Measurements from ENCODE around the gene ERBB3. TPM values are rescaled to one million over a fixed set of nuclear protein-coding genes. Genes with fewer than 3 reads are reported as not detected.

Gene ERBB3
- total RNA-seq, 1 experiment from 2014 or later: 64.3 TPM

DNA sequence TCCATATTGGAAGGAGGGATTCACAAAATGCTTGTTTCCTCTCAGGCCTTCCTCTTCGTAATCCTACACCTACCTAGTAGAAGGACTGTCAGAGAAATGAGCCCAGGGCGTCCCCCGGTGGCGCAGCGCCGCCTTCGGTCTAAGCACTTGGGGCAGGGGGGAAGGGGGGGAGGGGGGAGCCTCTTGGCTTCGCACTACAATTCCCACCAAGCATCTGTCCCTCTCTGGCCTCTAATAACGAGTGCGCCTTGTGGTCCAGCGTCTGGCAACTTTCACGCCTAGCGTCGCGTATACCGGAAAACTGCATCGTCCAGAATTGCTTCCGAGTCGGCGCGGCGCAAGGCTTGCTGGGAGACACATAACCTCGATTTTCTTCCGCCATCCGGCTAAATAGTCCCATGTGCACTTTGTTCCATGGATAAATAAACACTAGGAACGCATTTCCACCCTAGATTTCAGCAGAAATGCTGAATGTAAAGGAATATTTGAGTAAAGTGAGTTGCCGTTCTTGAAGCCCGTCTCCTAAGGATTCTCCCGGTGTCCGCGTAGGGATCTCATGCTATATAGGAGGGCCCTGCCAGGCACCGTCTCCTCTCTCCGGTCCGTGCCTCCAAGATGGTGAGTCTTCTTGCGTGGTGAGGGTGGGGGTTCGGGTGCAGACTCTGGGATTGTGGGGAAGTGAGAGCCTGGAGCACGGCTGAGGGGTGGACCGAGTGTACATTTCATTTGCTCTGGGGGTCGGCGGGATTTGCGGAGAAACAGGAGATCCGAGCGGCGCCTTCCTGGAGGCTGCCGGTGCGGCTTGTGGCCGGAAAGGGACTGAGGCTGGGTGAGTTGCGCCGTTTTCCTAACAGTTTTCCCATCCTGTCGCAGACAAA lies 38.2 kb upstream of the ERBB3 start, which contains the start of gene RPS26 (continued):
- TF ChIP-seq, protein P1, sequence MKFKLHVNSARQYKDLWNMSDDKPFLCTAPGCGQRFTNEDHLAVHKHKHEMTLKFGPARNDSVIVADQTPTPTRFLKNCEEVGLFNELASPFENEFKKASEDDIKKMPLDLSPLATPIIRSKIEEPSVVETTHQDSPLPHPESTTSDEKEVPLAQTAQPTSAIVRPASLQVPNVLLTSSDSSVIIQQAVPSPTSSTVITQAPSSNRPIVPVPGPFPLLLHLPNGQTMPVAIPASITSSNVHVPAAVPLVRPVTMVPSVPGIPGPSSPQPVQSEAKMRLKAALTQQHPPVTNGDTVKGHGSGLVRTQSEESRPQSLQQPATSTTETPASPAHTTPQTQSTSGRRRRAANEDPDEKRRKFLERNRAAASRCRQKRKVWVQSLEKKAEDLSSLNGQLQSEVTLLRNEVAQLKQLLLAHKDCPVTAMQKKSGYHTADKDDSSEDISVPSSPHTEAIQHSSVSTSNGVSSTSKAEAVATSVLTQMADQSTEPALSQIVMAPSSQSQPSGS (CRISPR knock-in tag; IDR thresholded peaks at IDR 0.05; ENCODE audit: borderline replicate concordance, low read depth): no peak
- TF ChIP-seq, protein P2, sequence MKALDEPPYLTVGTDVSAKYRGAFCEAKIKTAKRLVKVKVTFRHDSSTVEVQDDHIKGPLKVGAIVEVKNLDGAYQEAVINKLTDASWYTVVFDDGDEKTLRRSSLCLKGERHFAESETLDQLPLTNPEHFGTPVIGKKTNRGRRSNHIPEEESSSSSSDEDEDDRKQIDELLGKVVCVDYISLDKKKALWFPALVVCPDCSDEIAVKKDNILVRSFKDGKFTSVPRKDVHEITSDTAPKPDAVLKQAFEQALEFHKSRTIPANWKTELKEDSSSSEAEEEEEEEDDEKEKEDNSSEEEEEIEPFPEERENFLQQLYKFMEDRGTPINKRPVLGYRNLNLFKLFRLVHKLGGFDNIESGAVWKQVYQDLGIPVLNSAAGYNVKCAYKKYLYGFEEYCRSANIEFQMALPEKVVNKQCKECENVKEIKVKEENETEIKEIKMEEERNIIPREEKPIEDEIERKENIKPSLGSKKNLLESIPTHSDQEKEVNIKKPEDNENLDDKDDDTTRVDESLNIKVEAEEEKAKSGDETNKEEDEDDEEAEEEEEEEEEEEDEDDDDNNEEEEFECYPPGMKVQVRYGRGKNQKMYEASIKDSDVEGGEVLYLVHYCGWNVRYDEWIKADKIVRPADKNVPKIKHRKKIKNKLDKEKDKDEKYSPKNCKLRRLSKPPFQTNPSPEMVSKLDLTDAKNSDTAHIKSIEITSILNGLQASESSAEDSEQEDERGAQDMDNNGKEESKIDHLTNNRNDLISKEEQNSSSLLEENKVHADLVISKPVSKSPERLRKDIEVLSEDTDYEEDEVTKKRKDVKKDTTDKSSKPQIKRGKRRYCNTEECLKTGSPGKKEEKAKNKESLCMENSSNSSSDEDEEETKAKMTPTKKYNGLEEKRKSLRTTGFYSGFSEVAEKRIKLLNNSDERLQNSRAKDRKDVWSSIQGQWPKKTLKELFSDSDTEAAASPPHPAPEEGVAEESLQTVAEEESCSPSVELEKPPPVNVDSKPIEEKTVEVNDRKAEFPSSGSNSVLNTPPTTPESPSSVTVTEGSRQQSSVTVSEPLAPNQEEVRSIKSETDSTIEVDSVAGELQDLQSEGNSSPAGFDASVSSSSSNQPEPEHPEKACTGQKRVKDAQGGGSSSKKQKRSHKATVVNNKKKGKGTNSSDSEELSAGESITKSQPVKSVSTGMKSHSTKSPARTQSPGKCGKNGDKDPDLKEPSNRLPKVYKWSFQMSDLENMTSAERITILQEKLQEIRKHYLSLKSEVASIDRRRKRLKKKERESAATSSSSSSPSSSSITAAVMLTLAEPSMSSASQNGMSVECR (CRISPR knock-in tag; IDR thresholded peaks at IDR 0.05; ENCODE audit: borderline replicate concordance): peak; percentile 74; the same call in 1 of the 2 replicates
- TF ChIP-seq, protein P3, sequence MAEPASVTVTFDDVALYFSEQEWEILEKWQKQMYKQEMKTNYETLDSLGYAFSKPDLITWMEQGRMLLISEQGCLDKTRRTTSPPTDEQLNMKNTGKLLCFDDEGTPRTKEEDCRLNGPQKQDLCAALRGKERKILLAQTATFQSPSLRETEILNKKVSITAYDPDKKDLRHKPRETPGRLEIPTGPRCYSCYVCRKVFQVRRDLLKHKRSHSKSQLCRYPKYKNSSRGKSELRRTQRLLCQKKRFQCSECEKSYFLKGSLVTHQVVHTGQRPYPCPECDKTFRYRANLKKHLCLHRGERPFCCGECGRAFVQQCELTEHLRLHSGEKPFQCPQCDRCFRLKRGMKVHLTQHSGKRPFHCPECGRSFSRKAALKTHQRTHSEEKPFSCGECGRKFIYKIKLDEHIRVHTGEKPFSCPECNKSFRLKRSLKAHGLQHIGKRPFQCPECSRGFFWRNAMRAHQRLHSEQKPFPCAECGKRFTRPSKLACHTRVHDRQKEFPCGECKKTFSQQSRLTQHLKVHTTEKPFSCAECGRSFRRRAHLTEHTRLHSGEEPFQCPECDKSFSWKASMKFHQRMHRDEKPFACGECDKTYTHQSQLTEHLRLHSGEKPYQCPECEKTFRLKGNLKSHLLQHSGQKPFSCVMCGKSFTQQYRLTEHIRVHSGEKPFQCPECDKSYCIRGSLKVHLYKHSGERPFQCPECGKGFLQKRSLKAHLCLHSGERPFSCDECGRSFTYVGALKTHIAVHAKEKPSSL (CRISPR knock-in tag; conservative IDR thresholded peaks at IDR 0.05): no peak
- TF ChIP-seq, protein P4, sequence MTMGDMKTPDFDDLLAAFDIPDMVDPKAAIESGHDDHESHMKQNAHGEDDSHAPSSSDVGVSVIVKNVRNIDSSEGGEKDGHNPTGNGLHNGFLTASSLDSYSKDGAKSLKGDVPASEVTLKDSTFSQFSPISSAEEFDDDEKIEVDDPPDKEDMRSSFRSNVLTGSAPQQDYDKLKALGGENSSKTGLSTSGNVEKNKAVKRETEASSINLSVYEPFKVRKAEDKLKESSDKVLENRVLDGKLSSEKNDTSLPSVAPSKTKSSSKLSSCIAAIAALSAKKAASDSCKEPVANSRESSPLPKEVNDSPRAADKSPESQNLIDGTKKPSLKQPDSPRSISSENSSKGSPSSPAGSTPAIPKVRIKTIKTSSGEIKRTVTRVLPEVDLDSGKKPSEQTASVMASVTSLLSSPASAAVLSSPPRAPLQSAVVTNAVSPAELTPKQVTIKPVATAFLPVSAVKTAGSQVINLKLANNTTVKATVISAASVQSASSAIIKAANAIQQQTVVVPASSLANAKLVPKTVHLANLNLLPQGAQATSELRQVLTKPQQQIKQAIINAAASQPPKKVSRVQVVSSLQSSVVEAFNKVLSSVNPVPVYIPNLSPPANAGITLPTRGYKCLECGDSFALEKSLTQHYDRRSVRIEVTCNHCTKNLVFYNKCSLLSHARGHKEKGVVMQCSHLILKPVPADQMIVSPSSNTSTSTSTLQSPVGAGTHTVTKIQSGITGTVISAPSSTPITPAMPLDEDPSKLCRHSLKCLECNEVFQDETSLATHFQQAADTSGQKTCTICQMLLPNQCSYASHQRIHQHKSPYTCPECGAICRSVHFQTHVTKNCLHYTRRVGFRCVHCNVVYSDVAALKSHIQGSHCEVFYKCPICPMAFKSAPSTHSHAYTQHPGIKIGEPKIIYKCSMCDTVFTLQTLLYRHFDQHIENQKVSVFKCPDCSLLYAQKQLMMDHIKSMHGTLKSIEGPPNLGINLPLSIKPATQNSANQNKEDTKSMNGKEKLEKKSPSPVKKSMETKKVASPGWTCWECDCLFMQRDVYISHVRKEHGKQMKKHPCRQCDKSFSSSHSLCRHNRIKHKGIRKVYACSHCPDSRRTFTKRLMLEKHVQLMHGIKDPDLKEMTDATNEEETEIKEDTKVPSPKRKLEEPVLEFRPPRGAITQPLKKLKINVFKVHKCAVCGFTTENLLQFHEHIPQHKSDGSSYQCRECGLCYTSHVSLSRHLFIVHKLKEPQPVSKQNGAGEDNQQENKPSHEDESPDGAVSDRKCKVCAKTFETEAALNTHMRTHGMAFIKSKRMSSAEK (CRISPR knock-in tag; IDR thresholded peaks at IDR 0.05; ENCODE audit: borderline replicate concordance): peak; percentile 32; the same call in 1 of the 2 replicates
- TF ChIP-seq, protein P5, sequence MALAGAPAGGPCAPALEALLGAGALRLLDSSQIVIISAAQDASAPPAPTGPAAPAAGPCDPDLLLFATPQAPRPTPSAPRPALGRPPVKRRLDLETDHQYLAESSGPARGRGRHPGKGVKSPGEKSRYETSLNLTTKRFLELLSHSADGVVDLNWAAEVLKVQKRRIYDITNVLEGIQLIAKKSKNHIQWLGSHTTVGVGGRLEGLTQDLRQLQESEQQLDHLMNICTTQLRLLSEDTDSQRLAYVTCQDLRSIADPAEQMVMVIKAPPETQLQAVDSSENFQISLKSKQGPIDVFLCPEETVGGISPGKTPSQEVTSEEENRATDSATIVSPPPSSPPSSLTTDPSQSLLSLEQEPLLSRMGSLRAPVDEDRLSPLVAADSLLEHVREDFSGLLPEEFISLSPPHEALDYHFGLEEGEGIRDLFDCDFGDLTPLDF (CRISPR knock-in tag; IDR thresholded peaks at IDR 0.05): no peak
- TF ChIP-seq CBFB (CRISPR knock-in tag; IDR thresholded peaks at IDR 0.05; ENCODE audit: low read depth) (peak; percentile 44; the same call in 1 of the 2 replicates), ZNF263 (CRISPR knock-in tag; IDR thresholded peaks at IDR 0.05; ENCODE audit: low read depth) (no peak), ZNF219 (CRISPR knock-in tag; IDR thresholded peaks at IDR 0.05; ENCODE audit: borderline replicate concordance) (no peak), TEAD4 (CRISPR knock-in tag; IDR thresholded peaks at IDR 0.05) (peak; percentile 82; the same call in 1 of the 2 replicates), ZNF121 (CRISPR knock-in tag; IDR thresholded peaks at IDR 0.05) (no peak), ZNF671 (CRISPR knock-in tag; IDR thresholded peaks at IDR 0.05) (no peak), ZNF317 (CRISPR knock-in tag; IDR thresholded peaks at IDR 0.05; ENCODE audit: borderline replicate concordance, low read depth) (no peak)
- TF ChIP-seq, protein P6, sequence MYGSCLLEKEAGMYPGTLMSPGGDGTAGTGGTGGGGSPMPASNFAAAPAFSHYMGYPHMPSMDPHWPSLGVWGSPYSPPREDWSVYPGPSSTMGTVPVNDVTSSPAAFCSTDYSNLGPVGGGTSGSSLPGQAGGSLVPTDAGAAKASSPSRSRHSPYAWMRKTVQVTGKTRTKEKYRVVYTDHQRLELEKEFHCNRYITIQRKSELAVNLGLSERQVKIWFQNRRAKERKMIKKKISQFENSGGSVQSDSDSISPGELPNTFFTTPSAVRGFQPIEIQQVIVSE (CRISPR knock-in tag; IDR thresholded peaks at IDR 0.05; ENCODE audit: borderline replicate concordance): 0 out of 2 replicates have a peak, but pooled peaks have one; percentile 23
- TF ChIP-seq, protein P7, sequence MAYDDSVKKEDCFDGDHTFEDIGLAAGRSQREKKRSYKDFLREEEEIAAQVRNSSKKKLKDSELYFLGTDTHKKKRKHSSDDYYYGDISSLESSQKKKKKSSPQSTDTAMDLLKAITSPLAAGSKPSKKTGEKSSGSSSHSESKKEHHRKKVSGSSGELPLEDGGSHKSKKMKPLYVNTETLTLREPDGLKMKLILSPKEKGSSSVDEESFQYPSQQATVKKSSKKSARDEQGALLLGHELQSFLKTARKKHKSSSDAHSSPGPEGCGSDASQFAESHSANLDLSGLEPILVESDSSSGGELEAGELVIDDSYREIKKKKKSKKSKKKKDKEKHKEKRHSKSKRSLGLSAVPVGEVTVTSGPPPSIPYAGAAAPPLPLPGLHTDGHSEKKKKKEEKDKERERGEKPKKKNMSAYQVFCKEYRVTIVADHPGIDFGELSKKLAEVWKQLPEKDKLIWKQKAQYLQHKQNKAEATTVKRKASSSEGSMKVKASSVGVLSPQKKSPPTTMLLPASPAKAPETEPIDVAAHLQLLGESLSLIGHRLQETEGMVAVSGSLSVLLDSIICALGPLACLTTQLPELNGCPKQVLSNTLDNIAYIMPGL (CRISPR knock-in tag; IDR thresholded peaks at IDR 0.05): peak; percentile 80
- TF ChIP-seq, protein P8, sequence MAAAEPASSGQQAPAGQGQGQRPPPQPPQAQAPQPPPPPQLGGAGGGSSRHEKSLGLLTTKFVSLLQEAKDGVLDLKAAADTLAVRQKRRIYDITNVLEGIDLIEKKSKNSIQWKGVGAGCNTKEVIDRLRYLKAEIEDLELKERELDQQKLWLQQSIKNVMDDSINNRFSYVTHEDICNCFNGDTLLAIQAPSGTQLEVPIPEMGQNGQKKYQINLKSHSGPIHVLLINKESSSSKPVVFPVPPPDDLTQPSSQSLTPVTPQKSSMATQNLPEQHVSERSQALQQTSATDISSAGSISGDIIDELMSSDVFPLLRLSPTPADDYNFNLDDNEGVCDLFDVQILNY (CRISPR knock-in tag; IDR thresholded peaks at IDR 0.05): no peak
- TF ChIP-seq, protein P9, sequence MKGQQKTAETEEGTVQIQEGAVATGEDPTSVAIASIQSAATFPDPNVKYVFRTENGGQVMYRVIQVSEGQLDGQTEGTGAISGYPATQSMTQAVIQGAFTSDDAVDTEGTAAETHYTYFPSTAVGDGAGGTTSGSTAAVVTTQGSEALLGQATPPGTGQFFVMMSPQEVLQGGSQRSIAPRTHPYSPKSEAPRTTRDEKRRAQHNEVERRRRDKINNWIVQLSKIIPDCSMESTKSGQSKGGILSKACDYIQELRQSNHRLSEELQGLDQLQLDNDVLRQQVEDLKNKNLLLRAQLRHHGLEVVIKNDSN (CRISPR knock-in tag; IDR thresholded peaks at IDR 0.05): peak; percentile 61
- TF ChIP-seq, protein P10, sequence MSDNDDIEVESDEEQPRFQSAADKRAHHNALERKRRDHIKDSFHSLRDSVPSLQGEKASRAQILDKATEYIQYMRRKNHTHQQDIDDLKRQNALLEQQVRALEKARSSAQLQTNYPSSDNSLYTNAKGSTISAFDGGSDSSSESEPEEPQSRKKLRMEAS (CRISPR knock-in tag; IDR thresholded peaks at IDR 0.05): peak; percentile 75; the same call in 1 of the 2 replicates
